Stimulated activated CD8-positive, alpha-beta memory T cell treated with anti-CD3 and anti-CD28 coated beads, Interleukin-4, amount 100 ng/mL, for 48 hours (primary cell): ENCODE data around the gene GPSM1.
"Not testable (repeated sequence)": the region's sequence is repeated elsewhere in the genome, so short reads cannot be mapped to it uniquely, and the experiment has no call there.

Experiments used
- DNase-seq: peaks from one replicate; pipeline ENCODE4 v3.0.0-alpha.2; 2020

The GPSM1 gene

DNA sequence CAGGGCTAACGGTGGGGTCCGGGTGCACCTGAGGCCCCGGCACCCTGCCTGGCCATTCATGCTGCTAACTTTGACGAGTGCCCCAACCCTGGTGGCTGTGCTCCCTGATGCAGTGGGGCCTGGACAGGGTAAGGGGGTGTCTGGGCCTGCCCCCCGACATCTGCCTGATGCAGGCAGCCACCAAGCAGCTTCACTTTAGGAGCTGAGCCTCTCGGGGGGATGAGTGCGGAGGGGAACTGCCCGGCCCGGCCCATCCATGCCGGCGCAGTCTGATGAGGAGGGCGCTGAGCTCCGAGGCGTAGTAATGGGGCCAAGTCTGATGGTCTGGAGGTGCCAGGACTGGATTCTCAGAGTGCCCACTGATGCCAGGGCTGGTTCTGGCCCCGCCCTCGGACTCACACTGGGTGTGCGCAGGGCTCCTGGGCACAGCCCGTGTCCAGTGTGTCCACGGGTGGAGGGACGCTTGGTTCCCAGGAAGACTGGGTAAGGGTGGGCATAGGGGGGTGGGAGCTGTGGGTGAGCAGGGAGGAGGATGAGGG, 19.7 kb downstream of the GPSM1 start:
- no peak for DNase-seq

DNA sequence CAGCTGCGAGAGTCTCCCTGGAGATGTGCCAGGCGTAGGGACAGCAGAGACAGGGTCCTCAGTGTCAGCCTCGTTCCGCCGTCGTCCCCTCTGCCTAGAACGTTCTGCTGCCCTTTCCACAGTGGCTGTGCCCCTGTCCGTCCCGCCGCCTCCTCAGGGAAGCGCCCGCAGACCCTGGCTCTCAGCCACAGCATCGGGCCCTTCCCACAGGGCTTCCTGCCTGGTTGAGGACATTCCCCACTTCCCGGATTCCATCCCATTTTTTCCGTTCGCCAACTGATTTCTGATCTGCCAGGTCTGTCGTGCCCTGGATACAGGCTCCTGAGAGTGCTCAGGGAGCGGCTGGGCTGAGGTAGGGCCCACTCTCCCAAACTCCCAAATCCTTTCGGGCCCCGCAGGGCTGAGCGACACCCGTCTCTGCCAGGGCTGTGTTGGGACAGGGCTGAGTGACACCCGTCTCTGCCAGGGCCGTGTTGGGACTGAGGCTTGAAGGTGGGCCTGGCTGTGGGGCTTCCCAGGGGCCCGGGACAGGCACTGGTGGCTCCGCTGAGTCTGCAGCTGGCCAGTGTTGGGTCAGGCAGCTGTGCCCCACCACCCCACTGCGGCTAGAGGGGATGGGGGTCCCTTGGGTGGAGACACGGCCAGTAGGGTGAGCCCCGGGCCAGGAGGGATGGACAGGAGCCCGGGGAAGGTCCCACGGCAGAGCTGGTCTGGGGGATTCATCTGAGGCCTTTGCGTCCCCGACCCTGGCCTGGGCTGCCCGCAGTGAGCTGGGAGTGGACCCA, 20.3 kb downstream of the GPSM1 start:
- DNase-seq: no peak

DNA sequence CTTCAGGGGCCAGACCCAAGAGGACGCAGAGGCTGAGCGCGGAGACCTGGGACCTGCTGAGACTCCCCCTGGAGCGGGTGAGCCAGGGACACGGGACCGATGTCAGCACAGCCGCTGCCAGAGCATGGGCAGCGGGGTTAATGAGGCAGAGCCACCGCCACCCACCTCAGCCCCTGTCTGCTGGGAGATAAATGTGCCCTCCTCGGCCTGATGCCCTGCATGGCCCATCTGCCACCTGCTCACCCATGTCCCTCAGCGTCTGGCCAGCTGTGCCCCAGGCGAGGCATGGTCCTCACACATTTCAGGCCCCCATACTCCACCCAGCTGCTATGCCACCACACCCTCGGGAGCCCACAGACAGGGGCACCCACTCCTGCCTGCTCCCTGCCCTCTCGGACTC, 21.4 kb downstream of the GPSM1 start:
- DNase-seq: no peak

DNA sequence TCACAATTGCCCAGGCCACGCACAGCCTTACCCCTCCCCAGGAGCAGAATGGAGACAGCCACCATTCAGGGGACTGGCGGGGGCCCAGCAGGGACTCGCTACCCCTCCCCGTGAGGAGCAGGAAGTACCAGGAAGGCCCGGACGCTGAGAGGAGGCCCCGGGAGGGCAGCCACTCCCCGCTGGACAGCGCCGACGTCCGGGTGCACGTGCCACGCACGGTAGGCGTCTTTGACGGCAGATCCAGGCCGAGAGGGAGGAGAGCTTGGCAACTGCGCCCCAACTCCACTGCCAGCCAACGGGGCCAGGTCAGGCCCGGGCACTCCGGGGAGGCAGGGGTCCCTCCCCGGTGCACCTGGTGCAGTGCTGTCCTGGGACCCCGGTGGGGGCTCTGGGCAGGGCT, 22.2 kb downstream of the GPSM1 start:
- DNase-seq: no peak

DNA sequence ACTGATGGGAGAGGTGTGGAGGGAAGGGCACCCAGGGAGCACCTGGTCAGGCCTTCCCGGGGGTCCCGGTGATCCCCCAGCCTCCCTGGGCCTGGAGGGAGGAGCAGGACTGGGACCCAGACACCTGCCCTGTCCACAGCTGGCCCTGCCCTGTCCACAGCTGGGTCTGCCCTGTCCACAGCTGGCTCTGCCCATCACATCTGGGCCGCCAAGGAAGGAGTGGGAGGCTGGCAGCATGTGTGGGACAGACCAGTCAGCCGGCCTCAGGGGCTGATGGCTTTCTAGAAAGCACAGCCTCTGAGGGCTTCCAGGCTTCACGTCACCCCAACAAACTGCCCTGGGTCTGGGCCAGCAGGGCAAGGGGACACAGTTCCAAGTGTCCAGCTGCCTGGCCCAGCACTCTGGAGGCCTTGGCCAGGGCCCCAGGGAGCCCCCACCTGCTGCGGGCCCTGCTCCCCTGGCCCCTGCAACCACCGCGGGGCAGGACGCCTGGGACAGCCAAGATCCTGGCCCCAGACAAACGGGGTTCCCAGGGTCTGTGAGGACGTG, 24.0 kb downstream of the GPSM1 start:
- no peak for DNase-seq

DNA sequence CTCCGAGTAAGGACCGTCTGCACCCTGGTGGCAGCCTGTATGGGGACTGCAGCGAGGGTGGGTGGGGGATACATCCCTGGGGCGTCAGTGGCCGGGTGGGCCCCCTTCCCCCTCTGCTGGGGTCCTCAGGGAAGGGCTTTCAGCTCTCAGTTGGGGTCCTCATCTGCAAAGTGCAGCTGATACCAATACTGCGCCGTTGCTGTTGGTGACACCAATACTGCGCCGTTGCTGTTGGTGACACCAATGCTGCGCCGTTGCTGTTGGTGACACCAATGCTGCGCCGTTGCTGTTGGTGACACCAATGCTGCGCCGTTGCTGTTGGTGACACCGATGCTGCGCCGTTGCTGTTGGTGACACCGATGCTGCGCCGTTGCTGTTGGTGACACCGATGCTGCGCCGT, 24.5 kb downstream of the GPSM1 start:
- DNase-seq: not testable (repeated sequence)

DNA sequence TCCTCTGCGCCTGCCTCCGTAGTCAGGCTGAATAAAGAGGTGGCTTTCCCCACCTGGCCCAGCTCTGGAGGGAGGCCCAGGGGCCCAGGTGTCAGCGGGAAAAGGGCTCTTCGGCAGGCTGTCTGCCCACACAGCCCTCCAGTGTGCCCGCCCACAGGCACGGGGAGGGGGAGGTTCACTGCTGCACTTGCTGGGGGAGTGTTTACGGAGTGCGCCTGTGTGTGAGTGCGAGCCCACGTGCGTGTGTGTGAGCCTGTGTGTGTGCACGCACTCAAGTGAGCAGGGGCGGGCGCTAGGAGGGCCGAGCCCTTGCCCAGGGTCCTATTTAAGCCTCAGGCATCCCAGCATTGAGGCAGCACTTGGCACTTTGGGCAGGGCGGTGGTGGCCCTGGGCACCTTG, 25.3 kb downstream of the GPSM1 start:
- no peak for DNase-seq

DNA sequence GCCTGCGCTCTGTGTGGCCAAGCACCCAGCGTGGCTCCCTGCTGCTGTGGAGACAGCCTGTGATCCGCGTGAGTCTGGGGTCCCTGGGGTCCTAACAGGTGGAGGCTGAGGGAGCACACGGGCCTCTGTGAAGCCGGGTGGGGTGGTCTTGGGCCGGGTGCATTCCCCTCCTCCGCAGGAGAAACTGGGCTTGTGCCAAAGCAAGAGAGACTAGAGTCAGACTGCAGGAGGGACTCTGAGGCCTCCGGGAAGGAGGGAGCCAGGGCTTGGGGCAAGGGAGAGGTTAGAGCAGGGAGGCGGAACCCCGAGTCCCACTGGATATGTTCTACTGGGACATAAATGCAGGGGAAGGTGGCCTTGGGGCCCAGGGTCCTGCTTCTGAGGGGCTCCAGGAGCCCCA, 25.7 kb downstream of the GPSM1 start:
- DNase-seq: no peak

DNA sequence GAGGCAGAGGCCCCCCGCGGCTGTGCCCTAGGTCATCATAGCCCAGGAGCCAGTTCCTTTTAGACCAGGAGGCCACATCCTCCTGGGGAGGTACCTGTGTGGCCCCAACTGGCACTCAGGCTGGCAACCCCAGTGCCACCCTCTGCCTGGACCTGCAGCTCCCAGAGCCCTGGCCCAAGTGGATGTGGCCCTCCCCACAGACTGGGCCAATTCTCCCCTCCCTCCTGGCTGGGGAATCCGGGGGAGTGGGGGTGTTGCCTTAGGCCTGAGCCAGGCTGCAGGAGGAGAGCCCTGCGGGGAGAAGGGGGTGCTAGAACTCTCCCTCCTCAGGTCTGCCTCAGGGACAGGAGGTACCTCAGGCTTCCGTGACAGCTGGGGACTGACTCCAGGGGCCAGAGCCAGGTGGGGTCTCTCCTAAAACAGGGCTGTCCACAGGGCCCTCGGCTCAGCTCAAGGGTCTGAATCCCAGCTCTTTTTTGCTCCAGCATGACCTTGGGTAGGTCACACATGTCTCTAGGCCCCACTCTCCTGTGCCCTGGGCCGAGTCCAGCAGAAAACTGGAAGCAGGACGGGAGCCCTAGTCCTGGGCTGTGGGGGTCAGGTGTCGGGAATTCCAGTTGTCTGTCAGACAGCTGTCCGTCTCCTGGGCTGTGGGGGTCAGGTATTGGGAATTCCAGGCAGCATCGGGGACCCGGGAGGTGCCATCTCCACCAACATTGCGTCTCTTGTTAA, 26.6 kb downstream of the GPSM1 start:
- DNase-seq: no peak

DNA sequence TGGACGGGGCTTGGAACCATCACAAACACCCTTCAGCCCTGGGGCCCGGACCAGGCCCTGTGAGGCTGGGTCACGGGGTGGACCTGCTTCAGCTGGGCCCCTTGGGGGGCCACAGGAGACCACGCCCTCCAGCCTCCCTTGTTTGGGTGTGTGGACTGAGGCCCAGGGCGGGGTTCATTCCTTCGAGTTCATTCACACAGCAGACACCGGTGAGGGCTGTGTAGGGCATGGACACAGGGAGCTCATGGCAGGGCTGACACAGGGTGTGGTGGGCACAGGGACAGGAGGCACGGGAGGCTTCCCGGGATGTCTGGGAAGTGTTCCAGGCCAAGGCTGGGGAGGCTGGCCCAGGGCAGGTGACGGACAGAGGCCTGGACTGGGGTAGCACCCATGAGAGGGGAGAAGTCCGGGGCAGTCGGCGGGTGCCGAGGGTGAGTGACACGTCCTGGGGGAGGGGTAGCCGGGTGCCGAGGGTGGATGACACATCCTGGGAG, 27.3 kb downstream of the GPSM1 start:
- DNase-seq: no peak

DNA sequence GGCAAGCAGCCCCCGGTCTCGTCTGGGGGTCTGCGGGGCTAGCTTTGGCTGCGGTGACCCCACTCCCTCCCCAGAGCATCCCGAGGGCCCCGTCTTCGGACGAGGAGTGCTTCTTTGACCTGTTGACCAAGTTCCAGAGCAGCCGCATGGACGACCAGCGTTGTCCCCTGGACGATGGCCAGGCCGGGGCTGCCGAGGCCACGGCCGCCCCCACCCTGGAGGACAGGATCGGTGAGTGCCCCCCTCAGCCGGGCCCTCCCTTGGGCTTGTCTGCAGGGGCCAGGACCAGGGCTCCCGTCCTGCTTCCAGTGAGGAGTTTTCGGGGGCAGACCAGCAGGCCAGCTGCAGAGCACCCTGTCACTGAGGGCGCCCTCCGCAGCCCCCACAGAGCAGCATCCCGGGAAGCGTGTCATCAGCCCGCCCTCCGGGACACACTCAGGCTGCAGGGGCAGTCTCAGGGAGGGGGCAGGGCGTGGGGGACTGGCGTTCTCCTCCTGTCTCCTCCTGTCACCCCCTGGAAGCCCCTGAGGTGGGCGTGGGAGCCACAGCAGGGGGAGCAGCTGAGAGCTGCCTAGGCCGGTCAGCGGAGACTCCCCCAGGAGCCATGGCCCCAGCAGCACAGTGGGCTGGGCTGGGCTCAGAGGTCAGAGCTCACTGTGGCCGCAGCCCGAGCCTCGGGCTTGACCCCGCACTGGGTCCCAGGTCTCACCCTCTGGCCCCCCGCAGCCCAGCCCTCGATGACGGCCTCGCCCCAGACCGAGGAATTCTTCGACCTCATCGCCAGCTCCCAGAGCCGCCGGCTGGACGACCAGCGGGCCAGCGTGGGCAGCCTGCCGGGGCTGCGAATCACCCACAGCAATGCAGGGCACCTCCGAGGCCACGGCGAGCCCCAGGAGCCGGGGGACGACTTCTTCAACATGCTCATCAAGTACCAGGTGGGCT, 28.5 kb downstream of the GPSM1 start:
- no peak for DNase-seq

DNA sequence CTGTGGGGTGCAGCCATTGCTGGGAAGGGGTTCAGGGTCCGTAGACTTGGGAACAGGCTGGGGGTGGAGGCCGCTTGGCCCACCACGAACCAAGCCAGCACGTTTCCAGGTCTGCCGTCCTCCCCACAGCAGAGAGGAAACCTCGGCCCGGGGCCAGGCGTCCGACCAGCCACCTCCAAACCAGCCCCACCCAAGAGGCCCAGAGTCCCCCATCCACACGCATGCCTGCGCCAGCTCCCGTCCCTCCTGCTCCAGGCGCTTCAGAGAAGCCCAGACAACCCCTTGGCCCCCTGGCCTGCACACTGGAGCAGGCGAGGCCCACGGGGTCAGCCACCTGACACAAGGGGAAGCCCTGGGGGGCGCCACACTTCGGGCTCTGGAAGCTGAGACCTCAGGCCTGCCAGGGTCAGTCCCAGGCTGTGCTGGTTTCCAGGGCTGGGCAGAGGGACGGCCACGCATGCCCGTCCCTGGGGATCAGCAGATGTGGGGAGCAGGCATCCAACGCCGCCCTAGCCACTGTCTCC, 29.9 kb downstream of the GPSM1 start:
- DNase-seq: no peak

DNA sequence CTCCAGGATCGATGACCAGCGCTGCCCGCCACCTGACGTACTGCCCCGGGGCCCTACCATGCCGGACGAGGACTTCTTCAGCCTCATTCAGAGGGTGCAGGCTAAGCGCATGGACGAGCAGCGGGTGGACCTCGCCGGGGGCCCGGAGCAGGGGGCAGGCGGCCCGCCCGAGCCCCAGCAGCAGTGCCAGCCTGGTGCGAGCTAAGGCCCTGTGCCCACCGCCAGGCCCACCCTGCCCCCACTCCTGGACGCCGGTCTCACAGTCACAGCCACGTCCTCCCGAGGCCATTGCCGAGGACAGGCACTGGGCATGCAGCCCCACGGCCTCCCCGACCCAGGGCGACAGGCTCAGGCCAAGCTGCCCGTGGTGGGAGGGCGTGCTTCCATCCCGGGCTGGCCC, 30.7 kb downstream of the GPSM1 start:
- no peak for DNase-seq

DNA sequence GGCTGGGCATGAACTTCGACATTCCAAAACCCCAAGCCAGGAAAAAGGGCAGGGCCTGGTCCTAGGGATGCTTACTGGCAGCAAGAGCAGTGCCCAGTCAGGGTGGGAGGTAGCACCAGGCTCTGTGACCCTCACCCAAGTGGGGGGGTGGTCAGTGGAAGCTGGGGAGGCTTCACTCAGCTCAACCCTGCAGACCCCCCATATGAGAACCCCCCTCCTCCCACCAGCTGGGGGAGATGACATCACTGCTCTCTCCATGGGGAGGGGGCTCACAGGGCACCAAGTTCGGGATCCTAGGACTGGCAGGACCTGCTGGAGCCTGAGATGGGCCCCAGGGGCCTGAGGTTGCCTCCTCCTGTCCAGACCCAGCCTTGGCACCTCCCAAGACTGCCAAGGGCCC, 31.5 kb downstream of the GPSM1 start:
- DNase-seq: no peak

DNA sequence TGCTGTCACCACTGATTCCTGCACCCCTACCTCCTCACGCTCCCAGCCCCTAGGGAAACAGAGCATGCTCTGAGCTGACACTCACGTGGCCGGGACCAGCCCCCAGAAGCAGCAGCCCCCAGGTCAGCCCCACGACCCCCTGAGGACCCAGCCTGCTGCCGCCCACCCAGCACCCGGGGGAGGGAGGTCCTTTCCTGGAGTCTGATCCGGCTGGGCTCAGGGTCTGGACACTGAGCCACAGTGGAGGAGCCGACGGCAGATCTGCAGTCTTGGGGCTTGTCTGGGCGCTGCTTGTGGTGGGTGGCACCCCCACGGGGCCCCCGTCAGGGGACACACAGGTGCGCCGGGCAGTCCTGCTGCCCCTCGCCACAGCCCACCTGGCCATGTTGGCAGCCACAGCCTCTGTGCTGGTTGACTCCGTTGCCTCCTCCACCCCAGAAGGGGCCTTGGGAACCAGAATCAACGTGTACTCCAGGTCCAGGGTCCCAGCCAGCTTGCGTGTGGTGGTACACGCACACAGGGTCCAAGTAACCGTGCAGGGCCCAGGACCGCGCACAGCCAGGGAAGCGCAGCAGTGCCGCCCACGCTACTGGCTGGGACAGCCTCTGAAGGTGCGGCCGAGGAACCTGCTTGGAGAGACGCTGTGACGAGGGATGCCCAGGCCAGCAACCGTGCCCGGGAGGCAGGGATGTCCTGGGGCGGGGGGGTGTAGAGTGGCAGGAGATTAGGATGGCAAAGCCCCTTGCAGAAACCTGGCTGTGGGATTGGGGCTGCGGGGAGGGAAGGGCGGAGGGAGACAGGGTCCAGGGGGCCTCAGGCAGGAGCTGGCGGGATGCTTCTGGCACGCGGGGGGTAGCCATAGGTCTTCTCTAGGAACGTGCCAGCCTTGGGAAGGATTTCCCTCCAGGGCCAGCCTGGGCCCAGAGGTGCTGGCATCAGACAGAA, 32.7 kb downstream of the GPSM1 start:
- no peak for DNase-seq

DNA sequence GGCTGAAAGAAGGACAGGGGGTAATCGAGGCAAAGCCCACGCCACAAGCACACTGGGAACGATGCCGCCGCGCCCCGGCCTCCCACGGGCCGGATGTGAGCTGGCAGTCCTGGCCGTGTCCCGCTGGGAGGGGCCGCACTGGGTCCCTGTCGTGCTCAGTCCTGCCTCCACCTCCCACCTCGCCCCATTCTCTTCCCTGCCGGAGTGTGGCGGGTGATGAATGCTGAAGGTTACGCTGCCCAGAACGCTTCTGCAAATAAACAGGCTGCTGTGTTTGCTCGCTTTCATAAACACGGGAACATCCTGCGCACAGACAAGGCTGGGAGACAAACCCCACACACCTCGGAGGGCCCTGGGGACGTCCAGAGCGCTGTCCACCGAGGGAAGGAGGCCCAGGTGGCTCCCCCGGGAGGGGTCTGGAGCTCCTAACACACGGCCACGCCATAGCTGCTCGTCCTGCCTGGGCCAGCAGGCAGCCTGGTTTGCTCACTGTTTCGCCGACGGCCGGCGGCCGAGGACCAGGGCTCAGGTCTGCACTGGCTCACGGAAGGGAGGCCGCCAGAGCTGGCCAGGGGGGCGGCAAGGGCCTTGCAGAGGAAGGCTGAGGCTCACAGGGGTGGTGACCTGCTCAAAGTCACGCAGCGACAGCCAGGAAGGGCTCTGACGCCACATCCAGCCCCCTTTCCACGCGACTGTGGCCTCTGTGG, 33.9 kb downstream of the GPSM1 start:
- DNase-seq: no peak

DNA sequence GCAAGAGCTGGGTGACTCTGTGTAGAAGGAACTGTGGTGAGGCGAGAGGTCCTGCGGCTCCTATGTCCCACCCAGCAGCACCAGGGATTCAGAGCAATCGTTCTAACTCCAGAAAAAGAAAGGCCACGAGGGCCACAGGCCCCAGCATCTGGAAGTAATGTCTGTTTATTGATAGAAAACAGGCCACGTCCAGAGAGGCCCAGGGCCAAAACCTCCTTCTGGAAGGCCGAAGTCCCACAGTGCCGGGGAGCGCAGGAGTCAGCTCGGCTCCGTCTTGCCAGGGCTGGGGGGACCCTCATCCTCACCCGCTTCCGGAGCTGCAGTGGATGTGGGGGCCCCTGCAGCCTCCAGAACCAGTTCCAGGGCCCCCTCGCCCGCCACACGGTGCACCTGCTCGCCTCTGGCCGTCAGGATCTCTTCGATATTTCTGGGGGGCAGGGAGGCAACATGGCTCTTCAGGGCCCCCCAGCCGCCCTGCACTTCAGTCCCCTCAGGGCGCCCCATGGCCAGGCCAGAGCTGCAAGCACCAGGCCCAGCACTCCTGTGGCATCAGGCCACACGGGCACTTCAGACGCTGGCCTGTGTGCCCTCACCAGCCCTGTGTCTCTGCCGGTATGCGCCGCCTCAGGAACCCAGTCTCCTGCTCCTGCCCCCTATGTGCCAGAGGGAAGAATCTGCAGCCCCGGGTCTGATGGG, 34.6 kb downstream of the GPSM1 start:
- no peak for DNase-seq

DNA sequence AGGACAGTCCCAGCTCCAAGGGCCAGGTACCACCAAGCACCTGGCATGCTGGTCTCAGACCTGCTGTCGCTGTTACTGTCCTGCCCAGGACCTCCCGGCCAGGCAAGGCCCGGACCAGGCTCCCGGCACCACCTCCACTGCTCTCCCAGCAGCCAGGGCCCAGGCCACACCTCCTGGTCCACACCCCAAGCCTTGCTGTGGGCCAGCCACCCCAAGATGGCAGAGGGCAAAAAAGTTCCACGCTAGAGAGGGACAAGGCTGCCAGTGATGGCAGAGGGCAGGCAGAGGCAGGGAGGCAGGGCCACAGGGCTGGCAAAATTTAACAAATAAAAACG, 35.1 kb downstream of the GPSM1 start:
- DNase-seq: no peak

DNA sequence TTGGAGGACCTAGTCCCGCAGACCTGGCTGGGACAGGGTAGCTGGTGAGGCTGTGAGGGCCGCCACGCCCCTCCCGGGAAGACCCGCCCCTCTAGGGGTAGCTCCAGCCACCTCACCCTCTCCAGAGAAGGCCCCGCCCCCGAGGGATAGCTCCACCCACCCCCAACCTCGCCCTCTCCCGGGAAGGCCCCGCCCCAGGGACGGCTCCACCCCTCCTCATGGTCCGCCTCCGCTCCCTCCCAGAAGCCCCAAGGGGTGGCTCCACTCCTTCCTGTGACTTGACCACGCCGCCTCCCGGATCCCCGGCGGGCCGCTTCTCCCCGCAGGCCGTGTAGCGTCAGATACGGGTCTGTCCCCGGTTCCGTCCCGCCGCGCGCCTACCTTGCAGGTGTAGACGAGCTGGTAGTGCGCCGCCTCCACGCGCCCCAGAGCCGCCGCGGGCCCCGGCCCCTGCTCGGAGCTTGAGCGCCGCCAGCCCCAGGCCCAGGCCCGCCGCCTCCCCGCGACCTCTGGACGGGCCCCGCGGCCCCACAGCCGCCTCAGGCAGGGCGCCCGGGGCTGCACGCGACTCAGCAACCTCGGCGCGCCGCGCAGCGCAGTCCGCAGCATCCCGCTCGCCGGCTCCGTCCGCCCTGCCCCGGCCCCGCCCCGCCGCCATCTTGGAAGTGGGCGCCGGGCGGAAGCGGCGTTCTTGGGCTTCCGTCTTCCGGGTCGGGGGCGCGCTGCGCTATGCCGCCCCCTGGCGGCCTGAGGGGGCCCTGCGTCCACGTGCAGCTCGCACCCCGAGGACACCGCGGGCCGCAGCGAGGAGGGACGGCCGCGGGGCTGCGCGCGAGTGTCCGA, 36.0 kb downstream of the GPSM1 start, which contains the start of gene DNLZ:
Gene DNLZ, minus strand, starts transcription at position 639 of the 843 bp plus-strand sequence. Its CDS starts 30 bp downstream, at position 609.
- DNase-seq: peak; percentile 98
